NT2/D1 (cell line): ENCODE results near the gene XPO6.

Source experiments
- SUZ12 ChIP-seq: IDR thresholded peaks from 2 replicates; pipeline ENCODE4 v1.6.1; 2011; ENCODE audit not compliant: insufficient read length, insufficient read depth; ENCODE audit errors: extremely low read depth
- YY1 ChIP-seq: IDR thresholded peaks from 2 replicates; pipeline ENCODE4 v1.6.1; 2011; ENCODE audit not compliant: insufficient read length, insufficient read depth
- ZNF274 ChIP-seq: IDR thresholded peaks from 2 replicates; pipeline ENCODE4 v1.6.1; 2011; ENCODE audit warnings: mild to moderate bottlenecking, low read depth, low read length

- no peak for TF ChIP-seq SUZ12
- TF ChIP-seq YY1: no peak
- no peak for TF ChIP-seq ZNF274
Observed at GRCh38 chr16:28087675-28088300, 124.0 kb downstream of the XPO6 start.
